ENCODE data around the gene STK26. TPM values are rescaled to one million over a fixed set of nuclear protein-coding genes. Genes with fewer than 3 reads are reported as not detected.
"Not testable (repeated sequence)": the region's sequence is repeated elsewhere in the genome, so short reads cannot be mapped to it uniquely, and the experiment has no call there.

STK26 gene
- polyA plus RNA-seq: 100 to 1,000 TPM in 2 of 3 donors, 10 to 100 TPM in 1; 94.0 to 114 (median 104) TPM

- peak within 1 kb of the TSS; percentile 84 to 97 (median 92) for H3K27ac Mint-ChIP-seq
- H3K4me1 Mint-ChIP-seq: peaks cover 33 to 45% of the 10 kb centered on the region in 2 donors
- peaks cover 4 to 13% (median 5%) of the 10 kb centered on the region in 3 donors for H3K27me3 Mint-ChIP-seq (ENCODE audit: low read depth in 3 of 3)
- H3K36me3 Mint-ChIP-seq: no peaks in the 10 kb centered on the region
- peak within 1 kb of the TSS; percentile 91 to 99 (median 93) for H3K4me3 Mint-ChIP-seq
- DNase-seq: peak; percentile 69 to 77 (median 75)
- no peaks in the 10 kb centered on the region for H3K9me3 Mint-ChIP-seq
Observed at GRCh38 chrX:132022967-132023895, at the start of gene STK26. TSS of gene STK26 (plus strand) at chrX:132023302. CDS start at chrX:132023618, 316 bp downstream.

- Mint-ChIP-seq H3K4me3 (no peak overlapping the region), H3K27me3 (ENCODE audit: low read depth in 3 of 3) (peaks cover 0 to 5% (median 0%) of the 10 kb centered on the region in 3 donors), H3K4me1 (no peaks in the 10 kb centered on the region), H3K36me3 (no peaks in the 10 kb centered on the region), H3K9me3 (no peaks in the 10 kb centered on the region), H3K27ac (no peak overlapping the region)
- DNase-seq: no peak
Observed at GRCh38 chrX:131975851-131976250, 47.3 kb upstream of the STK26 start.

GRCh38 chrX:131977619-131978018 lies 45.5 kb upstream of the STK26 start:
- Mint-ChIP-seq H3K36me3 (no peaks in the 10 kb centered on the region), H3K9me3 (no peaks in the 10 kb centered on the region), H3K4me1 (peaks cover 1 to 5% of the 10 kb centered on the region in 2 donors), H3K4me3 (no peak overlapping the region), H3K27me3 (ENCODE audit: low read depth in 3 of 3) (peaks cover 0 to 5% (median 2%) of the 10 kb centered on the region in 3 donors), H3K27ac (no peak overlapping the region)
- no peak for DNase-seq

- peaks cover 0 to 13% (median 2%) of the 10 kb centered on the region in 3 donors for H3K27me3 Mint-ChIP-seq (ENCODE audit: low read depth in 3 of 3)
- H3K27ac Mint-ChIP-seq: no peak overlapping the region
- H3K4me3 Mint-ChIP-seq: no peak overlapping the region
- no peak for DNase-seq
- no peaks in the 10 kb centered on the region for H3K9me3 Mint-ChIP-seq
- H3K36me3 Mint-ChIP-seq: no peaks in the 10 kb centered on the region
- peaks cover 4 to 12% of the 10 kb centered on the region in 2 donors for H3K4me1 Mint-ChIP-seq
Observed at GRCh38 chrX:131979116-131979515, 44.0 kb upstream of the STK26 start.

GRCh38 chrX:131985526-131986049 lies 37.5 kb upstream of the STK26 start:
- H3K4me1 Mint-ChIP-seq: peaks cover 56 to 59% of the 10 kb centered on the region in 2 donors
- H3K9me3 Mint-ChIP-seq: peaks cover 0 to 2% (median 0%) of the 10 kb centered on the region in 6 donors
- H3K36me3 Mint-ChIP-seq: no peaks in the 10 kb centered on the region
- peak overlapping the region in 4 of 6 donors; percentile 6 to 54 (median 34) for H3K27ac Mint-ChIP-seq
- H3K27me3 Mint-ChIP-seq (ENCODE audit: low read depth in 3 of 3): peaks cover 2 to 22% (median 8%) of the 10 kb centered on the region in 3 donors
- peak overlapping the region in 3 of 5 donors; percentile 39 to 54 (median 54) for H3K4me3 Mint-ChIP-seq
- DNase-seq: no peak

- H3K27me3 Mint-ChIP-seq (ENCODE audit: low read depth in 3 of 3): peaks cover 5 to 31% (median 8%) of the 10 kb centered on the region in 3 donors
- peak overlapping the region; percentile 92 to 96 (median 93) for H3K27ac Mint-ChIP-seq
- peak; percentile 71 to 75 (median 75) for DNase-seq
- H3K4me1 Mint-ChIP-seq: peaks cover 57 to 58% of the 10 kb centered on the region in 2 donors
- peak overlapping the region; percentile 69 to 81 (median 80) for H3K4me3 Mint-ChIP-seq
- H3K9me3 Mint-ChIP-seq: peaks cover 0 to 2% (median 0%) of the 10 kb centered on the region in 6 donors
- H3K36me3 Mint-ChIP-seq: no peaks in the 10 kb centered on the region
Observed at GRCh38 chrX:131987252-131987651, 35.9 kb upstream of the STK26 start.

GRCh38 chrX:131988236-131988635 lies 34.9 kb upstream of the STK26 start:
- no peak for DNase-seq
- Mint-ChIP-seq H3K4me3 (peak overlapping the region in 2 of 5 donors; percentile 15 to 44), H3K27me3 (ENCODE audit: low read depth in 3 of 3) (peaks cover 8 to 24% (median 11%) of the 10 kb centered on the region in 3 donors), H3K27ac (peak overlapping the region in 5 of 6 donors; percentile 48 to 93 (median 89)), H3K36me3 (no peaks in the 10 kb centered on the region), H3K9me3 (peaks cover 0 to 2% (median 0%) of the 10 kb centered on the region in 6 donors), H3K4me1 (peaks cover 48 to 53% of the 10 kb centered on the region in 2 donors)

GRCh38 chrX:132001127-132001526 lies 22.0 kb upstream of the STK26 start:
- Mint-ChIP-seq H3K27me3 (ENCODE audit: low read depth in 3 of 3) (peaks cover 0 to 5% (median 3%) of the 10 kb centered on the region in 3 donors), H3K4me1 (peaks cover 11 to 12% of the 10 kb centered on the region in 2 donors), H3K4me3 (no peak overlapping the region), H3K9me3 (peaks cover 0 to 1% (median 0%) of the 10 kb centered on the region in 6 donors), H3K27ac (no peak overlapping the region), H3K36me3 (no peaks in the 10 kb centered on the region)
- no peak for DNase-seq

- Mint-ChIP-seq H3K4me1 (peaks cover 9 to 13% of the 10 kb centered on the region in 2 donors), H3K27me3 (ENCODE audit: low read depth in 3 of 3) (peaks cover 0 to 6% (median 3%) of the 10 kb centered on the region in 3 donors), H3K36me3 (no peaks in the 10 kb centered on the region), H3K4me3 (no peak overlapping the region), H3K9me3 (peaks cover 0 to 1% (median 0%) of the 10 kb centered on the region in 6 donors), H3K27ac (no peak overlapping the region)
- no peak for DNase-seq
Observed at GRCh38 chrX:132004728-132005127, 18.4 kb upstream of the STK26 start.

GRCh38 chrX:132009350-132009749 lies 13.8 kb upstream of the STK26 start:
- Mint-ChIP-seq H3K4me1 (peaks cover 6 to 13% of the 10 kb centered on the region in 2 donors), H3K36me3 (no peaks in the 10 kb centered on the region), H3K9me3 (no peaks in the 10 kb centered on the region), H3K27ac (no peak overlapping the region), H3K27me3 (ENCODE audit: low read depth in 3 of 3) (peaks cover 0 to 8% (median 0%) of the 10 kb centered on the region in 3 donors), H3K4me3 (no peak overlapping the region)
- no peak for DNase-seq

- not testable (repeated sequence) for H3K27me3 Mint-ChIP-seq (ENCODE audit: low read depth in 3 of 3); H3K27ac Mint-ChIP-seq; H3K36me3 Mint-ChIP-seq; H3K9me3 Mint-ChIP-seq; DNase-seq; H3K4me3 Mint-ChIP-seq
- peaks cover 10 to 18% of the 10 kb centered on the region in 2 donors for H3K4me1 Mint-ChIP-seq
Observed at GRCh38 chrX:132010213-132010612, 12.9 kb upstream of the STK26 start.

- no peak overlapping the region for H3K4me3 Mint-ChIP-seq
- peaks cover 1 to 3% (median 2%) of the 10 kb centered on the region in 3 donors for H3K27me3 Mint-ChIP-seq (ENCODE audit: low read depth in 3 of 3)
- peaks cover 27 to 34% of the 10 kb centered on the region in 2 donors for H3K4me1 Mint-ChIP-seq
- H3K9me3 Mint-ChIP-seq: no peaks in the 10 kb centered on the region
- H3K36me3 Mint-ChIP-seq: no peaks in the 10 kb centered on the region
- DNase-seq: no peak
- H3K27ac Mint-ChIP-seq: no peak overlapping the region
Observed at GRCh38 chrX:132015875-132016274, 7.2 kb upstream of the STK26 start.

- Mint-ChIP-seq H3K4me1 (peaks cover 27 to 39% of the 10 kb centered on the region in 2 donors), H3K4me3 (peak overlapping the region in 2 of 5 donors; percentile 18 to 22), H3K27ac (peak overlapping the region in 4 of 6 donors; percentile 27 to 83 (median 54)), H3K36me3 (no peaks in the 10 kb centered on the region), H3K9me3 (no peaks in the 10 kb centered on the region), H3K27me3 (ENCODE audit: low read depth in 3 of 3) (peaks cover 1 to 6% (median 5%) of the 10 kb centered on the region in 3 donors)
- DNase-seq: no peak
Observed at GRCh38 chrX:132016628-132017430, 6.3 kb upstream of the STK26 start.

Data from immature natural killer cell (primary cell).